GM21423 (cell line): ENCODE data around the gene RALGAPA2.

ENCODE experiments used
- ATAC-seq: cut with Tn5 transposase; IDR thresholded peaks from one replicate; pipeline ENCODE4 v1.9.1; 2021; ENCODE audit warnings: mild to moderate bottlenecking, moderate library complexity; ENCODE audit not compliant: unreplicated experiment

Gene RALGAPA2

DNA sequence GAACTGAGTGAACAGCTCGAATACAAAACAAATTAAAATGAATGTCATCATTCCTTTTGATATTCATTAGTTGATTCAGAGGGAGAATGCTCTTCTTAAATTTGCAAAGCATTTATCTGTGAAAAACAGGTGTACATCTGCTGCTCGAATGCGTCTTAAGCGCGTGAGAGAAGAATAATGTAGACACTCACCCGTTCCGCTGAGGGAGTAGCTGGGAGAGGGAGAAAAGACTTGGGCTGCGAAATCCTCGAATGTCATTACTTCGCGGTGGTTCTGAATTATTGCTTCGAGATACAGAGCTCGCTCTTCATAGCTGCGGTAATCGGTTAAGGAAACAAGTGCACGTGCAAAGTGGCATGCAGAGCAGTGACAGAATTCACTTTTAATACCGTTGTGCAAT is 300.6 kb downstream of the RALGAPA2 start:
- ATAC-seq, result no peak

DNA sequence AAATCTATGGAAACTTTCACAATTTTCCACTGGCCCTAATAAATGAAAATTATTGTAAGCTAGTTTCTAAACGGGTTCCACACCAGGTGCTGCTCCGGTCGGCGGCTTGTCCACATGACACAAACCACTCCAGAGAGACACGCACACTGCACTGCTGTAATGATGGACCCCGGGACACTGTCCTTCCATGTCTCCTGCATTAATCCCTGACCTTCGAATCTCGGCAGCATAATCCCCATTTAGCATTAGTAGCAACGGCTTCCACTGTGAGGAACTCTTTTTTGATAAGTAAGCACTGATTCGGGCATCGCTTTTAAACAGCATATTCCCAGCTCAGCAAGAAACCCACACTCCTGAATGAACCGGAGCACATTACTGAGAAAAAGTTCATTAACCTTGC is 301.0 kb downstream of the RALGAPA2 start:
- ATAC-seq, result no peak

- no peak for ATAC-seq
Measured at GRCh38 chr20:20410678-20411077, 301.8 kb downstream of the RALGAPA2 start.

- ATAC-seq, result no peak
Measured at GRCh38 chr20:20409331-20409730, 303.1 kb downstream of the RALGAPA2 start.

GRCh38 chr20:20407891-20408805 is 304.3 kb downstream of the RALGAPA2 start:
- no peak for ATAC-seq

DNA sequence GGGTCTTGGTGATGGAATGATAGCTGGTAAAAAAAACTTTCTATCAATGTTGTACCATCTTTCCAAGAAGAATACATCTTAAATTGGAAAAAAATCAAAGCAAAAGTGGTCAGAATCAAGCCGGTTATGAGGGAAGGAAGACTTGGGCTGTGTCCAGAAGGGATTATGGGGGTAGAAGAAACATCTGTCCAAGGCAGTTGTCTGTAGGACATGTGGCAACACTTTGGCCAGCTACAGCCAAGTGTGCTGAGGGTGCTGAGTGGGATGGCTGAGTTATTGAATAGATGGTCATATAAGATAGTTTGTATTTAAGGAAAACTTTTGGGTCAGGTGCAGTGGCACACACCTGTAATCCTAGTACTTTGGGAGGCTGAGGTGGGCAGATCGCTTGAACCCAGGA is 306.1 kb downstream of the RALGAPA2 start:
- no peak for ATAC-seq

- ATAC-seq, result no peak
Measured at GRCh38 chr20:20405623-20406022, 306.8 kb downstream of the RALGAPA2 start.

DNA sequence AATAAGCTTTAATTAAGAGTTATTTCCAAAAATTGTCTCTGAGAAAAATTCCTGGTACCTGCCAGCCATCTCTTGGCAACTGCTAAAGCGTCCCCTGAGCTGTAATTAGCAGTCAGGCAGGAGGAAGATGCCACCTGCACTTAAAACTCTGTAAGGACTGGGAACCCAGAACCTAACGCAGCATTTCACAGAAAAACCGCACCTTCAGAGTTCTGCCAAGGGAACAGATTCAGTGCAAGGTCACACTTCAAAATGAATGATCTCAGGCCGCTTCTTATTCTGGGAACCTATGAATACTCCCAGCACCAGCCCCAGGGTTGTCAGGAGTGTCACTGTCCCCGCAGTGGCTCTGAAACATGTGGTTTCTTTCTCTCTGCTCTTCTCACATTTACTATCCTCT is 307.8 kb downstream of the RALGAPA2 start:
- ATAC-seq, result no peak

GRCh38 chr20:20401991-20402390 is 310.5 kb downstream of the RALGAPA2 start:
- no peak for ATAC-seq

DNA sequence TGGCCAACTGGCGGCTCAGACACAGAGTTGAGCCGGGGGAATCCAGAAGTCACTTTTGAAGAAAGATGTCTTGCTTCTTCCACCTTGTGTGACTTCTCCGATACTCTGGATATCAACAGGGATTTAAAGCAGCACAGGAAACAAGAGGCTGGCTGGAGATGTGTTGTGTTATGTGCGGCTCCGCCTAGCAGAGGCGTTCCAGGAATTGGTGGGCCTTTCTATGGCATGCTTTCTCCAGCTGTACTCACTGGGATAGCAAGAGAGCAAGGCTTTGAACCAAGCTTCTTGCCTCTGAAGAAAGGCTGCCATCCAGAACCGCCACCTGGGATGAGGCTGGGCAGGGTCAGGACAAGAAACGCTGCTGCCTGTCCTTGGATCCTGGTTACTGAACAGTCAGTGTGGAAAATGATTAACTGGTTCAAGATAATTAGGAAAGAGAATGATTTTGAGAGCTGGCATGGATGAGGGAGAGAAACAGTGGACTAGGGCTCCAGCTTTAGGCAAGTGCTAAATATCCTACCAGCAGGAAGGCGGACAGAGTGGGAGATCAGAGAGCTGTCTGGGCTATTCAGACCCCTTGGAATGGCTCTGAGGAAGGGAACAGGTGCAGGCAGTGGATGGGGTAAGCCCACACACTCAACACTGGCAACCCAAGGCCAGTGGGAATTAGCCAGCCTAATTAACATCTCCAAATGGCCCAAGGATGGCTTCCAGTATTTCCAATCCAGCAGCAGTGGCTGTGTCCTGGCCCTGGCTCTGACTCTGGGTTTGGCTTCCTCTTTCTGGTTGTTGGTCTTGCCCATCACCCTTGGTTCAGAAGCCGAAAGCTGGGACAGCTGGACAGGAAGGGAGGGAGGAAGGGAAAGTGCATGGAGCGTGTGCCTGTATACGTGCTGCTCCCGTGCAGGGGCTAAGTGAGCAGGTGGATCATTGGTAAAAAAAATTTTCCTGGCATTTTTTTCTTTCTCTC is 312.6 kb downstream of the RALGAPA2 start:
- no peak for ATAC-seq

DNA sequence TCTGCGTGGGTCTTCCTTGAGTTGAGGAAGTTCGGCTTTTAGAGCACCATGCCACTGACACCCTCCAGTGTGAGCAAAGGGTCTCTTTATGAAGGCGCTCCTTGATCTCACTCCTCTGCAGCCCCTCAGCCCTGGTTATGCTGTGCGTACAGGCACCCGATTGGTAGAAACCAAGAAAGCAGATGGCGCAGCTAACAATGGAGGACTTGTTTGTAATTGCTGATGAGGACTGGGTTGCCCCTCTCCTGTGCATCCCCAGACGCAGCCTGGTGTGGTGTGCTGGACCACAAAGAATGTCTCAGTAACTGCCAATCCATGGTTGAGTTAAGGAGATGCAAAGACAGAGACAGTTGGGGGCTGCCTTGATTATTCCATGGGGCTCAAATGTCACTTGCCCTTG is 314.3 kb downstream of the RALGAPA2 start:
- ATAC-seq, result no peak

- ATAC-seq, result no peak
Measured at GRCh38 chr20:20396794-20397193, 315.6 kb downstream of the RALGAPA2 start.

GRCh38 chr20:20395903-20396568 is 316.4 kb downstream of the RALGAPA2 start:
- ATAC-seq, result no peak

GRCh38 chr20:20395087-20395486 is 317.4 kb downstream of the RALGAPA2 start:
- ATAC-seq, result no peak

- no peak for ATAC-seq
Measured at GRCh38 chr20:20393207-20394120, 319.0 kb downstream of the RALGAPA2 start.

GRCh38 chr20:20391766-20392165 is 320.7 kb downstream of the RALGAPA2 start:
- ATAC-seq, result no peak

DNA sequence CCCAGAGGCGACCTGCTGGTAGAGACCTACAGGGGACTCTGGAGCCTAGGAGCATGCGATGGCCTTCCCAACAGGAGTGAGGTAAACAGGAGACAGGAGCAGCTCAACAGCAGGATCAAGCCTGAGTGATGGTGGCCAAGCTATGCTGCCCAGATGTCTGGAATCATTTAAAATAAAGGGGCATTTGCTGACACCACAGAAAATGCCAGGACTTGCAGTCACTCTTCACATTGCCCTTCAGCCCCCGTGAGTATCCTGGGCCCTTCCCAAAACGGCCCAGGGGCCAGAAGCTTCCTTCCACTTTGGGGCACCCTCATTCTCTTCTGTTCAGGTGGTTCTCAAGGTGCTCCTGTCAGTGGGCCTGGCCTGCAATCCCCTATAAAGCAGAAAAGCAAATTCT is 321.3 kb downstream of the RALGAPA2 start:
- no peak for ATAC-seq

DNA sequence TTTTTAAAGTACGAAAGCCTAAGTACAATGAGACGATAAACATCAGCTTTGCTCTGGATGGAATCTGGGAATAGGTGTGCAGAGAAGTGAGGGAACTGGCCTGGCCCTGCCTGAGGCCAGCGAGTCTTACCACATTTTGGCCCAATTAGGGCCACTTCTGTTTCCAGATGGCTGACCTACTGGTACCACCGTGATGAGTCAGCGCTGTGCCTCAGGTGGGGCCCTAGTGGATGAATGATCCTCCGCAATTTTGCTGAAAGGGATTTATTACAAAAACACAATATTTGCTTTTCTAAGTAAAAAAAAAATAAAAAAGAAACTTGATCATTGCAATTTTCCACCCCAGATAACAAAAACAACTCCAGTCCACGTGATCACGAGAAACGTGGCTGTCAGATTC is 322.1 kb downstream of the RALGAPA2 start:
- no peak for ATAC-seq

DNA sequence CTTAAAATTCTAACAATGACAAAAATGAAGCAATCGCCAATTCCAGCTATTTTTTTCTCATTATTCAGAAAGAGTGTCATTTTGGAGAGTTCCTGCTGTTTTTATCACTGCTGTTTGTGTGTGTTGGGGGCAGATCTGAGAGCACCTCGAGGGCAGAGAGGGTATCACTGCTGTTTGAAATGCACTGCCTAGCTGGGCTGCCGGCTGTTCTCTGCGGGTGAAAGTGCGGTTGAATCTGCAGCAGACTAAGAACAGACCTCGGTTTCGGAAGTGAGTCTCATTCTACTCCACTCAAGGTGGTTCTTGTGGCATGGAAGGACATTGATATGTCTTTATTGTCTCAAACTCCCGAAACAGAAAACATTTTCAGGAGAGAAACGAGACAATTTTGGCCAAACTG is 326.3 kb downstream of the RALGAPA2 start:
- ATAC-seq, result no peak

- no peak for ATAC-seq
Measured at GRCh38 chr20:20375862-20376261, 336.6 kb downstream of the RALGAPA2 start.
